Trophoblast cell (in vitro differentiated cells and primary cell): Measurements from ENCODE around the gene TAF4.

Experiments used
- DNase-seq, 2 donors: peaks; one replicate each; pipeline ENCODE4 v3.0.0-alpha.2; 2016
- H2AFZ ChIP-seq: 2 replicates; pipeline ENCODE4 v1.6.1; 2013; ENCODE audit warnings: low read length, moderate library complexity, mild to moderate bottlenecking; ENCODE audit not compliant: insufficient read depth, poor library complexity
- H2AK5ac ChIP-seq: 2 replicates; pipeline ENCODE4 v1.6.1; 2013; ENCODE audit warnings: mild to moderate bottlenecking, low read length
- H2BK120ac ChIP-seq: 2 replicates; pipeline ENCODE4 v1.6.1; 2013; ENCODE audit warnings: low read length, mild to moderate bottlenecking, moderate library complexity; ENCODE audit not compliant: insufficient read depth, poor library complexity
- H2BK12ac ChIP-seq: 2 replicates; pipeline ENCODE4 v1.6.1; 2013; ENCODE audit warnings: mild to moderate bottlenecking, low read length, moderate library complexity
- H2BK5ac ChIP-seq: 2 replicates; pipeline ENCODE4 v1.6.1; 2013; ENCODE audit warnings: low read length, low read depth, moderate library complexity, mild to moderate bottlenecking; ENCODE audit not compliant: poor library complexity
- H3K14ac ChIP-seq: 2 replicates; pipeline ENCODE4 v1.6.1; 2013; ENCODE audit warnings: mild to moderate bottlenecking, low read length
- H3K18ac ChIP-seq: 2 replicates; pipeline ENCODE4 v1.6.1; 2013; ENCODE audit warnings: mild to moderate bottlenecking, low read length
- H3K23ac ChIP-seq: 2 replicates; pipeline ENCODE4 v1.6.1; 2013; ENCODE audit warnings: low read length
- H3K27ac ChIP-seq: 2 replicates; pipeline ENCODE4 v1.5.1; 2013; ENCODE audit warnings: low read depth, mild to moderate bottlenecking, inconsistent platforms, low read length, moderate library complexity
- H3K27me3 ChIP-seq: 2 replicates; pipeline ENCODE4 v1.6.1; 2013; ENCODE audit warnings: inconsistent platforms, mild to moderate bottlenecking, low read length, moderate library complexity; ENCODE audit not compliant: insufficient read depth
- H3K36me3 ChIP-seq, 2 experiments: 1 replicate in 1 of 2; 2 replicates in 1 of 2; pipeline ENCODE4 v1.6.1; 2013; ENCODE audit warnings: low read length in 2 of 2, mild to moderate bottlenecking in 2 of 2, moderate library complexity in 1 of 2; ENCODE audit not compliant: insufficient read depth in 2 of 2, control insufficient read depth in 1 of 2
- H3K4ac ChIP-seq: 2 replicates; pipeline ENCODE4 v1.6.1; 2013; ENCODE audit warnings: low read depth, mild to moderate bottlenecking, low read length, moderate library complexity
- H3K4me1 ChIP-seq, 2 experiments: 1 replicate in 1 of 2; 2 replicates in 1 of 2; pipeline ENCODE4 v1.6.1; 2013; ENCODE audit warnings: low read length in 2 of 2, mild to moderate bottlenecking in 2 of 2, moderate library complexity in 1 of 2; ENCODE audit not compliant: insufficient read depth in 2 of 2, control insufficient read depth in 1 of 2
- H3K4me2 ChIP-seq: 2 replicates; pipeline ENCODE4 v1.6.1; 2013; ENCODE audit warnings: inconsistent platforms, mild to moderate bottlenecking, low read length, moderate library complexity
- H3K4me3 ChIP-seq: 2 replicates; pipeline ENCODE4 v1.5.1; 2013; ENCODE audit warnings: mild to moderate bottlenecking, low read depth, low read length, inconsistent platforms
- H3K79me1 ChIP-seq: one replicate; pipeline ENCODE4 v1.6.1; 2013; ENCODE audit warnings: low read length
- H3K79me2 ChIP-seq: 2 replicates; pipeline ENCODE4 v1.6.1; 2013; ENCODE audit warnings: low read length, mild to moderate bottlenecking; ENCODE audit not compliant: control insufficient read depth, insufficient read depth, poor library complexity
- H3K9ac ChIP-seq: 2 replicates; pipeline ENCODE4 v1.6.1; 2013; ENCODE audit warnings: mild to moderate bottlenecking, low read length
- H3K9me3 ChIP-seq: 2 replicates; pipeline ENCODE4 v1.6.1; 2013; ENCODE audit warnings: low read depth, mild to moderate bottlenecking, control low read depth, inconsistent platforms, low read length; ENCODE audit not compliant: insufficient read depth
- H4K12ac ChIP-seq: 2 replicates; pipeline ENCODE4 v1.6.1; 2013; ENCODE audit warnings: low read depth, mild to moderate bottlenecking, low read length, moderate library complexity
- H4K8ac ChIP-seq: 2 replicates; pipeline ENCODE4 v1.6.1; 2013; ENCODE audit warnings: low read depth, mild to moderate bottlenecking, low read length, moderate library complexity
- H4K91ac ChIP-seq: one replicate; pipeline ENCODE4 v1.6.1; 2013; ENCODE audit warnings: low read depth, mild to moderate bottlenecking, low read length, moderate library complexity
- WGBS: extraction: QIAGEN DNeasy Blood & Tissue Kit; methylation state at CpG from one replicate; pipeline ENCODE4 v1.1.7; 2013; ENCODE audit warnings: missing lambda C conversion rate; ENCODE audit not compliant: insufficient read length, insufficient coverage; ENCODE audit errors: extremely low coverage; 5-methylcytosine and 5-hydroxymethylcytosine counted together

The TAF4 gene

GRCh38 chr20:61969806-61970205, 95.9 kb downstream of the TAF4 start:
- Histone ChIP-seq H3K23ac (no peak overlapping the region), H3K79me2 (no peaks in the 10 kb centered on the region), H3K27me3 (no peaks in the 10 kb centered on the region), H2AK5ac (no peak overlapping the region), H3K36me3 (peaks cover 20 to 30% of the 10 kb centered on the region in 2 experiments), H3K14ac (no peak overlapping the region), H3K9me3 (peaks cover 2% of the 10 kb centered on the region), H3K9ac (no peak overlapping the region), H3K79me1 (no peaks in the 10 kb centered on the region), H3K27ac (no peak overlapping the region), H2BK12ac (no peak overlapping the region), H3K4me1 (peaks cover 0 to 1% of the 10 kb centered on the region in 2 experiments), H2BK5ac (no peak overlapping the region), H4K12ac (no peak overlapping the region), H4K91ac (no peak overlapping the region), H3K4ac (no peak overlapping the region), H2BK120ac (no peak overlapping the region), H3K18ac (no peak overlapping the region), H2AFZ (no peak overlapping the region), H4K8ac (no peak overlapping the region), H3K4me2 (no peak overlapping the region), H3K4me3 (no peak overlapping the region)
- no CpG with 5 or more reads among the region's 27 CpGs for WGBS
- no peak for DNase-seq

- Histone ChIP-seq H3K4me3 (no peak overlapping the region), H3K4me1 (peaks cover 0 to 1% of the 10 kb centered on the region in 2 experiments), H4K91ac (no peak overlapping the region), H2BK120ac (no peak overlapping the region), H3K14ac (no peak overlapping the region), H2AK5ac (no peak overlapping the region), H3K36me3 (peaks cover 14 to 24% of the 10 kb centered on the region in 2 experiments), H4K8ac (no peak overlapping the region), H3K9me3 (peaks cover 2% of the 10 kb centered on the region), H2BK12ac (no peak overlapping the region), H3K23ac (no peak overlapping the region), H2BK5ac (no peak overlapping the region), H3K79me2 (no peaks in the 10 kb centered on the region), H4K12ac (no peak overlapping the region), H3K79me1 (no peaks in the 10 kb centered on the region), H3K9ac (no peak overlapping the region), H3K4me2 (no peak overlapping the region), H3K4ac (no peak overlapping the region), H2AFZ (no peak overlapping the region), H3K27me3 (no peaks in the 10 kb centered on the region), H3K27ac (no peak overlapping the region), H3K18ac (no peak overlapping the region)
- WGBS = no CpG with 5 or more reads among the region's 11 CpGs
- DNase-seq = no peak
Measured at GRCh38 chr20:61968932-61969331, 96.7 kb downstream of the TAF4 start.

GRCh38 chr20:61968036-61968810, 97.5 kb downstream of the TAF4 start:
- H3K79me2 ChIP-seq = no peaks in the 10 kb centered on the region
- no peak overlapping the region for H3K27ac ChIP-seq
- no peaks in the 10 kb centered on the region for H3K79me1 ChIP-seq
- H3K27me3 ChIP-seq = no peaks in the 10 kb centered on the region
- H3K18ac ChIP-seq = no peak overlapping the region
- no peak overlapping the region for H3K14ac ChIP-seq
- H2BK5ac ChIP-seq = no peak overlapping the region
- no peak overlapping the region for H3K23ac ChIP-seq
- WGBS = no CpG with 5 or more reads among the region's 22 CpGs
- H4K91ac ChIP-seq = no peak overlapping the region
- DNase-seq = no peak
- no peak overlapping the region for H3K4me2 ChIP-seq
- no peak overlapping the region for H2AFZ ChIP-seq
- H3K9me3 ChIP-seq = peaks cover 2% of the 10 kb centered on the region
- no peak overlapping the region for H3K4ac ChIP-seq
- H3K4me3 ChIP-seq = no peak overlapping the region
- peaks cover 8 to 17% of the 10 kb centered on the region in 2 experiments for H3K36me3 ChIP-seq
- H4K12ac ChIP-seq = no peak overlapping the region
- no peak overlapping the region for H2BK12ac ChIP-seq
- no peak overlapping the region for H4K8ac ChIP-seq
- H3K9ac ChIP-seq = no peak overlapping the region
- H2AK5ac ChIP-seq = no peak overlapping the region
- H2BK120ac ChIP-seq = no peak overlapping the region
- peaks cover 0 to 1% of the 10 kb centered on the region in 2 experiments for H3K4me1 ChIP-seq

GRCh38 chr20:61967300-61967699, 98.4 kb downstream of the TAF4 start:
- no peak overlapping the region for H3K23ac ChIP-seq
- peaks cover 0 to 1% of the 10 kb centered on the region in 2 experiments for H3K4me1 ChIP-seq
- no peak overlapping the region for H2BK120ac ChIP-seq
- no peak overlapping the region for H4K8ac ChIP-seq
- no peak overlapping the region for H3K14ac ChIP-seq
- DNase-seq = no peak
- H3K79me2 ChIP-seq = no peaks in the 10 kb centered on the region
- no peak overlapping the region for H2BK12ac ChIP-seq
- WGBS = 85% methylated on average over 2 of the region's 7 CpGs
- no peak overlapping the region for H2AK5ac ChIP-seq
- H3K79me1 ChIP-seq = no peaks in the 10 kb centered on the region
- H3K27ac ChIP-seq = no peak overlapping the region
- H3K4me3 ChIP-seq = no peak overlapping the region
- no peak overlapping the region for H3K4me2 ChIP-seq
- no peaks in the 10 kb centered on the region for H3K27me3 ChIP-seq
- no peak overlapping the region for H3K9ac ChIP-seq
- H4K91ac ChIP-seq = no peak overlapping the region
- H4K12ac ChIP-seq = no peak overlapping the region
- H3K36me3 ChIP-seq = peaks cover 2 to 8% of the 10 kb centered on the region in 2 experiments
- no peaks in the 10 kb centered on the region for H3K9me3 ChIP-seq
- H2BK5ac ChIP-seq = no peak overlapping the region
- no peak overlapping the region for H2AFZ ChIP-seq
- H3K18ac ChIP-seq = no peak overlapping the region
- no peak overlapping the region for H3K4ac ChIP-seq
